Esophagus (tissue), 2 donors: Measurements from ENCODE around the gene ARRDC3. TPM values are rescaled to one million over a fixed set of nuclear protein-coding genes. Genes with fewer than 3 reads are reported as not detected.
"Not testable (repeated sequence)": the region's sequence is repeated elsewhere in the genome, so short reads cannot be mapped to it uniquely, and the experiment has no call there.

ENCODE experiments used
- H3K27ac ChIP-seq, 2 donors: one replicate each; pipeline ENCODE4 v1.5.1; 2013; ENCODE audit warnings: low read depth in 2 of 2, mild to moderate bottlenecking in 2 of 2, inconsistent platforms in 1 of 2, low read length in 1 of 2, moderate library complexity in 1 of 2
- H3K27me3 ChIP-seq, 2 donors: one replicate each; pipeline ENCODE4 v1.6.1; 2013; ENCODE audit warnings: low read length in 2 of 2, control low read depth in 1 of 2, mild to moderate bottlenecking in 1 of 2; ENCODE audit not compliant: insufficient read depth in 2 of 2, control insufficient read depth in 1 of 2
- H3K36me3 ChIP-seq, 2 donors: one replicate each; pipeline ENCODE4 v1.6.1; 2013; ENCODE audit warnings: low read length in 1 of 2; ENCODE audit not compliant: control insufficient read depth in 2 of 2, insufficient read depth in 2 of 2
- H3K4me1 ChIP-seq, 2 donors: one replicate each; pipeline ENCODE4 v1.6.1; 2013; ENCODE audit warnings: low read length in 1 of 2; ENCODE audit not compliant: control insufficient read depth in 2 of 2, insufficient read depth in 2 of 2
- H3K4me3 ChIP-seq, 2 donors: one replicate each; pipeline ENCODE4 v1.5.1; 2013; ENCODE audit warnings: low read length in 2 of 2, mild to moderate bottlenecking in 2 of 2, low read depth in 1 of 2, moderate library complexity in 1 of 2
- H3K9me3 ChIP-seq, 2 donors: one replicate each; pipeline ENCODE4 v1.6.1; 2013; ENCODE audit warnings: mild to moderate bottlenecking in 2 of 2, low read depth in 1 of 2, low read length in 1 of 2, moderate library complexity in 1 of 2; ENCODE audit not compliant: control insufficient read depth in 2 of 2, insufficient read depth in 1 of 2
- WGBS, 2 donors: extraction: QIAGEN DNeasy Blood & Tissue Kit; methylation state at CpG; one replicate each; pipeline ENCODE4 v1.1.7; 2013; 5-methylcytosine and 5-hydroxymethylcytosine counted together
- polyA plus RNA-seq, 2 donors: library from polyadenylated mRNA; stranded (reverse); fragments of 200-250 nt; gene quantifications; one replicate each; pipeline ENCODE4 v1.2.3, GENCODE V29; 2013
- donor health status: healthy with polysubstance abuse.
- donor health status: Bipolar disorder and iron deficiency.

The ARRDC3 gene
- polyA plus RNA-seq, 2 donors = 17.4 to 26.6 TPM

DNA sequence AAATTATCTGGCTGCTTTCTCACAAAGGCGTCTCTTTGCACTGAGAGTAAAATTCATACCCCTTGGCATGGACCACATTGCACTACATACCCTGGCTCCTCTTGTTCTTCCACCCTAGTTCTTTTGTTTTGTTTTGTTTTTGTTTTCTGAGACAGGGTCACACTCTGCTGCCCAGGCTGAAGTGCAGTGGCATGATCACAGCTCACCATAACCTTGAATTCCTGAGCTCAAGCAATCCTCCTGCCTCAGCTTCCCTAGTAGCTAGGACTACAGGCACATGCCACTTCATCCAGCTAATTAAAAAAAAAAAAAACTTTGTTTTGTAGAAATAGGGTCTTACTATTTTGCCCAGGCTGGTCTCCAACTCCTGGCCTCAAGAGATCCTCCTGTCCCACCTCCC, 51.4 kb downstream of the ARRDC3 start:
- Histone ChIP-seq H3K36me3 (no peaks in the 10 kb centered on the region), H3K9me3 (no peaks in the 10 kb centered on the region), H3K4me1 (no peaks in the 10 kb centered on the region), H3K27me3 (no peaks in the 10 kb centered on the region), H3K27ac (no peak overlapping the region), H3K4me3 (no peak overlapping the region)
- WGBS, 2 donors = 76 to 85% methylated on average over 1 of the region's 1 CpG

- 63 to 64% methylated on average over 1 of the region's 1 CpG for WGBS, 2 donors
- Histone ChIP-seq H3K27ac (no peak overlapping the region), H3K27me3 (no peaks in the 10 kb centered on the region), H3K36me3 (no peaks in the 10 kb centered on the region), H3K4me1 (no peaks in the 10 kb centered on the region), H3K9me3 (no peaks in the 10 kb centered on the region), H3K4me3 (no peak overlapping the region)
These were observed 53.8 kb downstream of the ARRDC3 start for GRCh38 chr5:91329283-91329682.

DNA sequence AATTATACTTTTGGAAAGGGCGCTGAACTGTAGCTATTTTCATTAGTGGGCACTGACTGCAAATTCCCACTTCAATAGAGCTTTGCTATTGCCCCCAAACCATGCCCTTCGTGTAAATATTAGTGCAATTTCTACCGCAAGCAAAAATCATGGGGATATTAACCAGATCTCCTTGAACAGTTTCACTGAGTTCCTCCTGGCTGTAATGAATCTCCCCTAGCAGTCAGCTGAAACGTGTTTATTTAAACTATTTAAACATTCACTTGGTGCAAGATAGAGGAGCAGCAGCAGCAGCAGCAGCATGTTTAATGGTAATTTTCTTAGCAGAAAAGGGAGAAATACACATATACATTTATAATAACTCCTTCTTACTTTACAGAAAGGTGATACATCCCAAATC, 54.4 kb downstream of the ARRDC3 start:
- Histone ChIP-seq H3K4me1 (no peaks in the 10 kb centered on the region), H3K9me3 (no peaks in the 10 kb centered on the region), H3K27me3 (no peaks in the 10 kb centered on the region), H3K27ac (no peak overlapping the region), H3K36me3 (no peaks in the 10 kb centered on the region), H3K4me3 (no peak overlapping the region)
- 62 to 70% methylated on average over 4 of the region's 4 CpGs for WGBS, 2 donors

GRCh38 chr5:91322981-91323380, 60.1 kb downstream of the ARRDC3 start:
- not testable (repeated sequence) for H3K27ac ChIP-seq, H3K27me3 ChIP-seq, H3K4me1 ChIP-seq, H3K4me3 ChIP-seq, H3K9me3 ChIP-seq, H3K36me3 ChIP-seq
- 93 to 95% methylated on average over 4 of the region's 4 CpGs for WGBS, 2 donors

- Histone ChIP-seq H3K36me3 (no peaks in the 10 kb centered on the region), H3K4me3 (no peak overlapping the region), H3K4me1 (no peaks in the 10 kb centered on the region), H3K27me3 (no peaks in the 10 kb centered on the region), H3K9me3 (no peaks in the 10 kb centered on the region), H3K27ac (no peak overlapping the region)
- WGBS, 2 donors = 86 to 94% methylated on average over 2 of the region's 2 CpGs
These were observed 63.5 kb downstream of the ARRDC3 start for GRCh38 chr5:91319667-91320066.

- no peaks in the 10 kb centered on the region for H3K4me1 ChIP-seq
- no peaks in the 10 kb centered on the region for H3K9me3 ChIP-seq
- H3K27me3 ChIP-seq = no peaks in the 10 kb centered on the region
- H3K36me3 ChIP-seq = no peaks in the 10 kb centered on the region
- WGBS, 2 donors = 85 to 91% methylated on average over 9 of the region's 9 CpGs
- H3K4me3 ChIP-seq = no peak overlapping the region
- H3K27ac ChIP-seq = no peak overlapping the region
These were observed 64.4 kb downstream of the ARRDC3 start for GRCh38 chr5:91318724-91319123.
